ENCODE results near the gene WNT11. TPM values are rescaled to one million over a fixed set of nuclear protein-coding genes. Genes with fewer than 3 reads are reported as not detected.
A peak's percentile ranks its signal among the peaks of the same experiment; 100 is the strongest.
"Not testable (repeated sequence)": the region's sequence is repeated elsewhere in the genome, so short reads cannot be mapped to it uniquely, and the experiment has no call there.

The WNT11 gene
- total RNA-seq, 1 experiment from 2014 or later = not detected

- no peak for DNase-seq
- H3K27me3 Mint-ChIP-seq (ENCODE audit: unreplicated experiment) = peaks cover 42% of the 10 kb centered on the region
- no peak overlapping the region for H3K27ac Mint-ChIP-seq (ENCODE audit: unreplicated experiment)
- H3K4me1 Mint-ChIP-seq (ENCODE audit: low read depth, unreplicated experiment) = peaks cover 17% of the 10 kb centered on the region
- CTCF ChIA-PET = no interaction called here
- BruUV-seq (replicated peaks) = no TSS peak
- H3K36me3 Mint-ChIP-seq (ENCODE audit: insufficient read depth, unreplicated experiment) = peaks cover 22% of the 10 kb centered on the region
- intact Hi-C loops (cut with micrococcal nuclease; ENCODE audit: unreplicated experiment) = loop anchor here (10.0 kb wide), 1 partner anchor 311 kb away; no protein-coding TSS in a partner anchor
- H3K4me3 Mint-ChIP-seq (ENCODE audit: low read depth, unreplicated experiment) = no peak overlapping the region
- TF ChIP-seq CTCF (IDR thresholded peaks at IDR 0.05; ENCODE audit: unreplicated experiment) = no peak
- no peaks in the 10 kb centered on the region for H3K9me3 Mint-ChIP-seq (ENCODE audit: low read depth, unreplicated experiment)
Observed at GRCh38 chr11:76203131-76203925, 3.0 kb downstream of the WNT11 start.

GRCh38 chr11:76201672-76202412, 4.5 kb downstream of the WNT11 start:
- no peak overlapping the region for H3K27ac Mint-ChIP-seq (ENCODE audit: unreplicated experiment)
- H3K36me3 Mint-ChIP-seq (ENCODE audit: insufficient read depth, unreplicated experiment) = peaks cover 10% of the 10 kb centered on the region
- intact Hi-C loops (cut with micrococcal nuclease; ENCODE audit: unreplicated experiment) = loop anchor here (10.0 kb wide), 1 partner anchor 313 kb away; no protein-coding TSS in a partner anchor
- TF ChIP-seq CTCF (IDR thresholded peaks at IDR 0.05; ENCODE audit: unreplicated experiment) = no peak
- CTCF ChIA-PET = interaction anchor here (1.2 kb wide), 1 partner anchor 305 kb away, joined by 3 read pairs; no protein-coding TSS in a partner anchor
- no TSS peak for BruUV-seq (replicated peaks)
- peaks cover 17% of the 10 kb centered on the region for H3K4me1 Mint-ChIP-seq (ENCODE audit: low read depth, unreplicated experiment)
- no peaks in the 10 kb centered on the region for H3K9me3 Mint-ChIP-seq (ENCODE audit: low read depth, unreplicated experiment)
- DNase-seq = peak; percentile 55
- no peak overlapping the region for H3K4me3 Mint-ChIP-seq (ENCODE audit: low read depth, unreplicated experiment)
- H3K27me3 Mint-ChIP-seq (ENCODE audit: unreplicated experiment) = peaks cover 41% of the 10 kb centered on the region

GRCh38 chr11:76201056-76201455, 5.2 kb downstream of the WNT11 start:
- CTCF ChIA-PET = interaction anchor here (1.2 kb wide), 1 partner anchor 304 kb away, joined by 3 read pairs; no protein-coding TSS in a partner anchor
- Mint-ChIP-seq H3K9me3 (ENCODE audit: low read depth, unreplicated experiment) (no peaks in the 10 kb centered on the region), H3K4me1 (ENCODE audit: low read depth, unreplicated experiment) (peaks cover 17% of the 10 kb centered on the region), H3K36me3 (ENCODE audit: insufficient read depth, unreplicated experiment) (peaks cover 2% of the 10 kb centered on the region), H3K27me3 (ENCODE audit: unreplicated experiment) (peaks cover 34% of the 10 kb centered on the region), H3K27ac (ENCODE audit: unreplicated experiment) (no peak overlapping the region), H3K4me3 (ENCODE audit: low read depth, unreplicated experiment) (no peak overlapping the region)
- no peak for DNase-seq
- no TSS peak for BruUV-seq (replicated peaks)
- no peak for TF ChIP-seq CTCF (IDR thresholded peaks at IDR 0.05; ENCODE audit: unreplicated experiment)
- intact Hi-C loops (cut with micrococcal nuclease; ENCODE audit: unreplicated experiment) = loop anchor here (10.0 kb wide), 1 partner anchor 314 kb away; no protein-coding TSS in a partner anchor

GRCh38 chr11:76200006-76200940, 6.0 kb downstream of the WNT11 start:
- CTCF ChIA-PET = interaction anchor here (0.6 to 1.5 kb wide), 2 partner anchors 8 to 433 kb away, joined by 3 read pairs; no protein-coding TSS in a partner anchor
- Mint-ChIP-seq H3K4me3 (ENCODE audit: low read depth, unreplicated experiment) (no peak overlapping the region), H3K36me3 (ENCODE audit: insufficient read depth, unreplicated experiment) (no peaks in the 10 kb centered on the region), H3K27me3 (ENCODE audit: unreplicated experiment) (peaks cover 30% of the 10 kb centered on the region), H3K27ac (ENCODE audit: unreplicated experiment) (no peak overlapping the region), H3K4me1 (ENCODE audit: low read depth, unreplicated experiment) (peaks cover 10% of the 10 kb centered on the region), H3K9me3 (ENCODE audit: low read depth, unreplicated experiment) (no peaks in the 10 kb centered on the region)
- intact Hi-C loops (cut with micrococcal nuclease; ENCODE audit: unreplicated experiment) = loop anchor here (10.0 kb wide), 1 partner anchor 315 kb away; no protein-coding TSS in a partner anchor
- no peak for DNase-seq
- TF ChIP-seq CTCF (IDR thresholded peaks at IDR 0.05; ENCODE audit: unreplicated experiment) = no peak
- BruUV-seq (replicated peaks) = no TSS peak

GRCh38 chr11:76198691-76199090, 7.6 kb downstream of the WNT11 start:
- H3K4me3 Mint-ChIP-seq (ENCODE audit: low read depth, unreplicated experiment); H3K9me3 Mint-ChIP-seq (ENCODE audit: low read depth, unreplicated experiment); H3K4me1 Mint-ChIP-seq (ENCODE audit: low read depth, unreplicated experiment); H3K36me3 Mint-ChIP-seq (ENCODE audit: insufficient read depth, unreplicated experiment); intact Hi-C loops (cut with micrococcal nuclease; ENCODE audit: unreplicated experiment); CTCF ChIA-PET; H3K27ac Mint-ChIP-seq (ENCODE audit: unreplicated experiment); DNase-seq; BruUV-seq (replicated peaks): not testable (repeated sequence)
- peaks cover 22% of the 10 kb centered on the region for H3K27me3 Mint-ChIP-seq (ENCODE audit: unreplicated experiment)

Data from Calu3 (cell line).